OCI-LY1 (cell line): Measurements from ENCODE around the gene EXOC6B.

Source experiments
- H2AFZ ChIP-seq: fragments of 200-600 bp; sonication (generic), shearing (Covaris generic); 2 replicates; pipeline ENCODE4 v1.6.0; 2014; ENCODE audit warnings: antibody characterized with exemption, mild to moderate bottlenecking, low read length
- H3F3A ChIP-seq: fragments of 200-600 bp; sonication (generic), shearing (Covaris generic); 2 replicates; pipeline ENCODE4 v1.6.0; 2014; ENCODE audit warnings: mild to moderate bottlenecking, antibody characterized with exemption, low read length, moderate library complexity; ENCODE audit not compliant: insufficient read depth
- H3K27ac ChIP-seq: fragments of 200-600 bp; sonication (generic); 2 replicates; pipeline ENCODE4 v1.5.1; 2014; ENCODE audit warnings: low read length, mixed run types, mild to moderate bottlenecking, low read depth; ENCODE audit not compliant: poor library complexity, severe bottlenecking
- H3K27me3 ChIP-seq: fragments of 200-600 bp; sonication (generic); 2 replicates; pipeline ENCODE4 v1.6.0; 2014; ENCODE audit warnings: antibody characterized with exemption, mild to moderate bottlenecking, low read length, moderate library complexity; ENCODE audit not compliant: insufficient read depth
- H3K36me3 ChIP-seq: fragments of 200-600 bp; sonication (generic); 2 replicates; pipeline ENCODE4 v1.6.1; 2014; ENCODE audit warnings: mild to moderate bottlenecking, antibody characterized with exemption, low read length, moderate library complexity, mixed read lengths; ENCODE audit not compliant: insufficient read depth
- H3K4me1 ChIP-seq: fragments of 200-600 bp; sonication (generic); 2 replicates; pipeline ENCODE4 v1.5.1; 2014; ENCODE audit warnings: mild to moderate bottlenecking, low read length, moderate library complexity; ENCODE audit not compliant: insufficient read depth, severe bottlenecking
- H3K4me2 ChIP-seq: fragments of 200-600 bp; sonication (generic), shearing (Covaris generic); 2 replicates; pipeline ENCODE4 v1.6.1; 2014; ENCODE audit warnings: low read length
- H3K4me3 ChIP-seq: fragments of 200-600 bp; sonication (generic); 2 replicates; pipeline ENCODE4 v1.5.1; 2014; ENCODE audit warnings: low read length, low read depth, mild to moderate bottlenecking, mixed read lengths; ENCODE audit not compliant: poor library complexity, severe bottlenecking
- H3K79me2 ChIP-seq: fragments of 200-600 bp; shearing (Covaris generic); 2 replicates; pipeline ENCODE4 v1.6.1; 2016; ENCODE audit warnings: mixed run types, low read length, mixed read lengths; ENCODE audit not compliant: insufficient read depth
- H3K9ac ChIP-seq: fragments of 200-600 bp; sonication (generic), shearing (Covaris generic); 2 replicates; pipeline ENCODE4 v1.6.1; 2014; ENCODE audit warnings: mild to moderate bottlenecking, low read length, mixed read lengths
- H3K9me2 ChIP-seq: fragments of 200-600 bp; sonication (generic), shearing (Covaris generic); 2 replicates; pipeline ENCODE4 v1.6.1; 2014; ENCODE audit warnings: low read depth, mild to moderate bottlenecking, low read length, mixed read lengths
- H3K9me3 ChIP-seq: fragments of 200-600 bp; shearing (Covaris generic); 2 replicates; pipeline ENCODE4 v1.6.1; 2014; ENCODE audit warnings: low read length, mixed read lengths
- H4K20me1 ChIP-seq: fragments of 200-600 bp; sonication (generic), shearing (Covaris generic); 2 replicates; pipeline ENCODE4 v1.6.0; 2016; ENCODE audit warnings: mild to moderate bottlenecking, low read length; ENCODE audit not compliant: insufficient read depth
- CTCF ChIP-seq: fragments of 200-600 bp; sonication (generic), shearing (Covaris generic); IDR thresholded peaks from 2 replicates; pipeline ENCODE4 v1.5.1; 2017; ENCODE audit warnings: mild to moderate bottlenecking, antibody characterized with exemption, low read length, moderate library complexity, mixed read lengths
- EZH2 ChIP-seq: fragments of 200-600 bp; sonication (generic), shearing (Covaris generic); IDR thresholded peaks from 2 replicates; pipeline ENCODE4 v1.8.0; 2017; ENCODE audit warnings: borderline replicate concordance, mixed run types, mild to moderate bottlenecking, antibody characterized with exemption, low read length, moderate library complexity, mixed read lengths

Gene EXOC6B

GRCh38 chr2:72183466-72183865, 642.4 kb downstream of the EXOC6B start:
- Histone ChIP-seq H3K9me2 (no peaks in the 10 kb centered on the region), H3K4me1 (no peaks in the 10 kb centered on the region), H3K4me2 (no peak overlapping the region), H3F3A (no peaks in the 10 kb centered on the region), H2AFZ (no peak overlapping the region), H3K79me2 (no peaks in the 10 kb centered on the region), H3K9ac (no peak overlapping the region), H3K27ac (no peak overlapping the region), H3K4me3 (no peak overlapping the region), H3K9me3 (no peaks in the 10 kb centered on the region), H3K27me3 (no peaks in the 10 kb centered on the region), H4K20me1 (no peaks in the 10 kb centered on the region), H3K36me3 (no peaks in the 10 kb centered on the region)
- TF ChIP-seq EZH2 (no peak), CTCF (no peak)

- Histone ChIP-seq H3K27me3 (no peaks in the 10 kb centered on the region), H3K36me3 (no peaks in the 10 kb centered on the region), H3K4me3 (no peak overlapping the region), H3K9ac (no peak overlapping the region), H3K27ac (no peak overlapping the region), H3K9me3 (no peaks in the 10 kb centered on the region), H3K4me2 (no peak overlapping the region), H2AFZ (no peak overlapping the region), H3K79me2 (no peaks in the 10 kb centered on the region), H4K20me1 (no peaks in the 10 kb centered on the region), H3K9me2 (no peaks in the 10 kb centered on the region), H3K4me1 (no peaks in the 10 kb centered on the region), H3F3A (no peaks in the 10 kb centered on the region)
- TF ChIP-seq CTCF (no peak), EZH2 (no peak)
These were observed 642.8 kb downstream of the EXOC6B start for GRCh38 chr2:72183016-72183415.

- no peak for TF ChIP-seq CTCF
- no peak for TF ChIP-seq EZH2
- H3K4me1 ChIP-seq, result no peaks in the 10 kb centered on the region
- H3K4me2 ChIP-seq, result no peak overlapping the region
- H3K79me2 ChIP-seq, result no peaks in the 10 kb centered on the region
- no peak overlapping the region for H3K27ac ChIP-seq
- no peaks in the 10 kb centered on the region for H3K36me3 ChIP-seq
- H3K9ac ChIP-seq, result no peak overlapping the region
- H2AFZ ChIP-seq, result no peak overlapping the region
- no peaks in the 10 kb centered on the region for H3F3A ChIP-seq
- no peaks in the 10 kb centered on the region for H3K27me3 ChIP-seq
- H3K9me2 ChIP-seq, result no peaks in the 10 kb centered on the region
- H3K9me3 ChIP-seq, result no peaks in the 10 kb centered on the region
- no peaks in the 10 kb centered on the region for H4K20me1 ChIP-seq
- H3K4me3 ChIP-seq, result no peak overlapping the region
These were observed 643.3 kb downstream of the EXOC6B start for GRCh38 chr2:72182547-72182946.
